Brain pericyte (primary cell): Measurements from ENCODE around the gene FOXD1.

Source experiments
- DNase-seq: peaks from one replicate; pipeline ENCODE4 v3.0.0-alpha.2; 2012; ENCODE audit warnings: low read depth, low spot score

Gene FOXD1

GRCh38 chr5:73441378-73441777 is 7.2 kb downstream of the FOXD1 start:
- DNase-seq: no peak

- DNase-seq: no peak
These were observed 8.3 kb downstream of the FOXD1 start for GRCh38 chr5:73440262-73440661.

GRCh38 chr5:73438645-73439470 is 9.7 kb downstream of the FOXD1 start:
- no peak for DNase-seq

GRCh38 chr5:73437777-73438644 is 10.6 kb downstream of the FOXD1 start:
- no peak for DNase-seq

- no peak for DNase-seq
These were observed 11.3 kb downstream of the FOXD1 start for GRCh38 chr5:73437101-73437776.

- DNase-seq: no peak
These were observed 12.0 kb downstream of the FOXD1 start for GRCh38 chr5:73436535-73437100.

GRCh38 chr5:73435759-73436534 is 12.6 kb downstream of the FOXD1 start:
- DNase-seq: no peak

- no peak for DNase-seq
These were observed 13.7 kb downstream of the FOXD1 start for GRCh38 chr5:73434907-73435306.

- DNase-seq: no peak
These were observed 14.1 kb downstream of the FOXD1 start for GRCh38 chr5:73434461-73434860.

- DNase-seq: no peak
These were observed 14.6 kb downstream of the FOXD1 start for GRCh38 chr5:73433982-73434342.

GRCh38 chr5:73433272-73433981 is 15.2 kb downstream of the FOXD1 start:
- no peak for DNase-seq

GRCh38 chr5:73431204-73431851 is 17.2 kb downstream of the FOXD1 start:
- no peak for DNase-seq

- no peak for DNase-seq
These were observed 22.5 kb downstream of the FOXD1 start for GRCh38 chr5:73426034-73426433.

- DNase-seq: no peak
These were observed 24.0 kb downstream of the FOXD1 start for GRCh38 chr5:73424556-73424977.

- no peak for DNase-seq
These were observed 26.4 kb downstream of the FOXD1 start for GRCh38 chr5:73422164-73422563.

GRCh38 chr5:73420666-73421065 is 27.9 kb downstream of the FOXD1 start:
- DNase-seq: no peak

GRCh38 chr5:73419465-73420390 is 28.8 kb downstream of the FOXD1 start:
- DNase-seq: peak; percentile 94

GRCh38 chr5:73419117-73419464 is 29.5 kb downstream of the FOXD1 start:
- no peak for DNase-seq

GRCh38 chr5:73418244-73418691 is 30.3 kb downstream of the FOXD1 start:
- no peak for DNase-seq
